ENCODE data around the gene DEFB119.
"Not testable (repeated sequence)": the region's sequence is repeated elsewhere in the genome, so short reads cannot be mapped to it uniquely, and the experiment has no call there.

DEFB119 gene

GRCh38 chr20:31390490-31390889 lies at the start of gene DEFB119:
Gene DEFB119, minus strand, starts transcription at chr20:31390590. Its CDS starts 107 bp downstream, at chr20:31390483.
- DNase-seq: no peak

GRCh38 chr20:31430568-31431115 lies 40.3 kb upstream of the DEFB119 start:
- DNase-seq: no peak

GRCh38 chr20:31427576-31427975 lies 37.2 kb upstream of the DEFB119 start:
- not testable (repeated sequence) for DNase-seq

- not testable (repeated sequence) for DNase-seq
Observed at GRCh38 chr20:31426891-31427551, 36.6 kb upstream of the DEFB119 start.

- DNase-seq: no peak
Observed at GRCh38 chr20:31425797-31426196, 35.4 kb upstream of the DEFB119 start.

GRCh38 chr20:31418307-31418706 lies 27.9 kb upstream of the DEFB119 start:
- DNase-seq: no peak

- no peak for DNase-seq
Observed at GRCh38 chr20:31415653-31416052, 25.3 kb upstream of the DEFB119 start.

- no peak for DNase-seq
Observed at GRCh38 chr20:31414381-31414780, 24.0 kb upstream of the DEFB119 start.

GRCh38 chr20:31410011-31410410 lies 19.6 kb upstream of the DEFB119 start:
- DNase-seq: no peak

GRCh38 chr20:31406115-31406514 lies 15.7 kb upstream of the DEFB119 start, which contains the start of gene DEFB121:
Gene DEFB121, minus strand, starts transcription at chr20:31406215. Its CDS starts 63 bp downstream, at chr20:31406152.
- no peak for DNase-seq

GRCh38 chr20:31403886-31404285 lies 13.5 kb upstream of the DEFB119 start:
- no peak for DNase-seq

- no peak for DNase-seq
Observed at GRCh38 chr20:31394900-31395299, 4.5 kb upstream of the DEFB119 start.

GRCh38 chr20:31392836-31393235 lies 2.4 kb upstream of the DEFB119 start:
- DNase-seq: no peak

GRCh38 chr20:31374346-31374745 lies 16.0 kb downstream of the DEFB119 start:
- no peak for DNase-seq

- DNase-seq: no peak
Observed at GRCh38 chr20:31368301-31368700, 22.1 kb downstream of the DEFB119 start, which contains the start of gene DEFB118. Gene DEFB118, plus strand, starts transcription at chr20:31368601. Its CDS starts 50 bp downstream, at chr20:31368651.

- DNase-seq: not testable (repeated sequence)
Observed at GRCh38 chr20:31364272-31364671, 26.1 kb downstream of the DEFB119 start.

- no peak for DNase-seq
Observed at GRCh38 chr20:31363295-31363694, 27.1 kb downstream of the DEFB119 start.

GRCh38 chr20:31355981-31356380 lies 34.4 kb downstream of the DEFB119 start:
- DNase-seq: no peak

GRCh38 chr20:31341470-31341869 lies 48.9 kb downstream of the DEFB119 start:
- DNase-seq: no peak

GRCh38 chr20:31330893-31331292 lies 59.5 kb downstream of the DEFB119 start:
- DNase-seq: no peak
